Umbilical cord (tissue), 2 donors: Measurements from ENCODE around the gene SMOC2. TPM values are rescaled to one million over a fixed set of nuclear protein-coding genes. Genes with fewer than 3 reads are reported as not detected.
"Not testable (repeated sequence)": the region's sequence is repeated elsewhere in the genome, so short reads cannot be mapped to it uniquely, and the experiment has no call there.

ENCODE experiments used
- DNase-seq: peaks from one replicate; pipeline ENCODE4 v3.0.0-alpha.2; 2015; ENCODE audit warnings: low spot score
- total RNA-seq: library from RNA; depleted of rRNA; stranded (reverse); fragments of >200 nt; gene quantifications from one replicate; pipeline ENCODE4 v1.2.3, GENCODE V29; 2014; ENCODE audit warnings: low replicate concordance; ENCODE audit not compliant: insufficient read depth

Gene SMOC2
- total RNA-seq, 1 donor from 2014 or later, result 146 TPM

- no peak for DNase-seq
Observed at GRCh38 chr6:168649209-168649608, 208.2 kb downstream of the SMOC2 start.

GRCh38 chr6:168650671-168651111, 209.7 kb downstream of the SMOC2 start:
- DNase-seq, result no peak

- no peak for DNase-seq
Observed at GRCh38 chr6:168655462-168656152, 214.6 kb downstream of the SMOC2 start.

GRCh38 chr6:168658059-168658458, 217.1 kb downstream of the SMOC2 start:
- no peak for DNase-seq

- DNase-seq, result no peak
Observed at GRCh38 chr6:168660400-168660945, 219.5 kb downstream of the SMOC2 start.

DNA sequence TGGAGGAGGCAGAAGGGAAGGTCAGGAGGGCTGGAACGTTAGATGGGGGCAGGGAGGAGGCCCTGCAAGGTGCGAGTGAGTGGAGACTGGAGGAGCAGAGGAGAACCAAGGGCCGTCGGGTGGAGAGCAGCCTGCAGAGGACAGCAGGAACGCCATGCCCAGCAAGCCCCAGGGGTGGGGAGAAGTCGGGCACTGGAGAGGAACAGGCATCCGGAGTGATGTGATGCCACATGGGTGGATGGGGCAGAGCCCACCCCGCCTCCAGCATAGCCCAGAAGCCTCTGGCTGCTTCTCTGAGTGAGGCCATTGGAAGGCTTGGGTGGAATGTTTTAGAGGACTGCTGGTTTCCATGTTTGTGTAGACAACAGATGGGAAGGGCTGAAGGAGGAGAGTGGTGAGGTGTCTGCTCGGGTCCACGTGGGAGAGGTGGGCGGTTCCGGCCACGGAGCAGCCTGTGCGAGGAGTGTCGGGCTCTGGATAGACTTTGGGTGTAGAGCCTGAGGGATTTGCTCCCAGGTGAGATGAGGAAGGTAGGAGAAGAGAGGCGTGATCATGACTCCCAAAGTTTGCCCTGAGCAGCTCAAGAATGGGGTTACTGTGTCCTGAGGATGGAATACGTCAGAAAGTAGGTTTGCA, 221.4 kb downstream of the SMOC2 start:
- no peak for DNase-seq

DNA sequence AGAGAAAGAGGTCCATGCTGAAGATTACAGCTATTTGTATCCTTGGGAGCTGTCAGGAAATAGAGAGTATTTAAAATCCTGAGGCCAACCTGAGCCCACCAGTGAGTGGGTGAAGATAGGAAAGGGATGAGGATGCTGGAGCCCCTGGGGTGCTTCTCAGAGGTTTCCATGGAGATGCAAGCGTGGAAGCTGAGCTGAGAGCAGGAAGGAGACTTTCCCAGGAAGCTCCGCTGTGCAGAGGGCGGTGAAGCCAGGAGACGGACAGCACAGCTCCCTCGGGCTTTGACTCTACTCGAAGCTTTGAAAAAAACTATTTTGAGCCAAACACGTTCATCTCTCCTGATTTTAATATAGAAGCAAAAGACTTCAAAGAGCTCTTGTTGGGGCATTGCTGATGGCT, 222.1 kb downstream of the SMOC2 start:
- no peak for DNase-seq

DNA sequence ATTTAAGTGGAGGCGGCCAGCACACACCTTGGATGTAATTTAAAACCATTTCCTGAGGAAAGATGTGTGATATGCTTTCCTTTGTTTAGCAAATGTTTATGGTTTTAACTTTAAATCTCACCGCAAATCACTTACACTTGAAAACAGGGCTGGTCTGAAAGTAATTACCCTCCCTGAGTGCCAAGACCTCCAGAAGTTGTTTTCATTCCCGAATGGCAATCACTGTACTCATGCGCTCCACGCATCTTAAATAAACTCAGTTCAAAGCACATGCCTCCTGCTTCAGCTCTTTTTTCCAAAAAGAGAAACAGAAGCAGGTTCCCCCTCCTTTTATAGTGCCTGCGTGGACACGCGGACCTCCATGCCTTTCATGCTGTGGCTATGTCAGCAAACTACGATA, 224.0 kb downstream of the SMOC2 start:
- no peak for DNase-seq

DNA sequence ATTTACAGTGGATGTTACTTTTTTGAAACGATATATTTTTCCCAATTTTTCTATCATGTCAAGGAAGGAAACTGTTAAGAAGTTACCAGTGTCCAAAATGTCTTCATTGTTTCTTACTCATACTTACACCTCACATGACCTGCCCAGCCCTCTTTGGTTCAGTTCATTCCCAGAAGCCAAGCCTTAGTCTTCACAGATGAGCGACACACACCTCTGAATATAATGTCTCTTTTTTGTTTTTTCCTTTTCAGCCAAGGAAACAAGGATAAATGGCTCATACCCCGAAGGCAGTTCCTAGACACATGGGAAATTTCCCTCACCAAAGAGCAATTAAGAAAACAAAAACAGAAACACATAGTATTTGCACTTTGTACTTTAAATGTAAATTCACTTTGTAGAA, 225.2 kb downstream of the SMOC2 start:
- no peak for DNase-seq

- peak; percentile 39 for DNase-seq
Observed at GRCh38 chr6:168666699-168667427, 225.9 kb downstream of the SMOC2 start.

- DNase-seq, result no peak
Observed at GRCh38 chr6:168667428-168667805, 226.4 kb downstream of the SMOC2 start.

GRCh38 chr6:168670401-168670985, 229.5 kb downstream of the SMOC2 start:
- no peak for DNase-seq

GRCh38 chr6:168671028-168671862, 230.3 kb downstream of the SMOC2 start:
- DNase-seq, result no peak

DNA sequence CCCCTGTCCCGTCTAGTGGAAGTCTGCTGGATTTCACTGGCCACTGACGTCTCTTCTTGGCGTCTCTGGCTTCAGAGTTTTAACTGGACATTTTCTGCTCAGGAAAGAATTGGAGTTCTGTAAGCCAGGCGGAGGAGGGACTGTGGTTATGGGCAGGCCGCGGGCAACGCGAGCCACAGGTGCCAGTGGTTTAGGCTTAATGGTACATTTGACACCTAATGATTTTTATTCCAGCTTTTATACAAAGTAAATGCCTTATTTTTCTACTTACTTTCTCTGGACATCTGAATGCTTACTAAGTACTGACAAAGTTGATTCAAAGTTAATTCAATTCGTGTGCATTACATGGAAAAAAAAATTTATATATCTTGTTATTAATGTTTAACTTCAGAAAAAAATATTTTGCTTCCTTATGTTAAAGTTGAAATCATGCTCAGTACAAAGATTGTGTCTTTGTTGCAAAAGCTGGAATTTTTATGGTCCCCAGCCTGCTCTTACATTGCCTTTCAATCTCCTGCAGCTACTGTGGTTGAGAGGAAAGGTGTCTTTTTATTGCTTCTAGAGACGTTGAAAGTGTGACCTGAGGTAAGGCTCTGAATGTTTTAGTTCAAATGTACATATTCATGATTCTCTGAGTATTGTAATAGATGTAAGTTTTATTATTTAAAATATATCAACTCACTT, 231.0 kb downstream of the SMOC2 start:
- DNase-seq, result no peak

- no peak for DNase-seq
Observed at GRCh38 chr6:168674595-168674994, 233.6 kb downstream of the SMOC2 start.

- no peak for DNase-seq
Observed at GRCh38 chr6:168675375-168675774, 234.4 kb downstream of the SMOC2 start.

DNA sequence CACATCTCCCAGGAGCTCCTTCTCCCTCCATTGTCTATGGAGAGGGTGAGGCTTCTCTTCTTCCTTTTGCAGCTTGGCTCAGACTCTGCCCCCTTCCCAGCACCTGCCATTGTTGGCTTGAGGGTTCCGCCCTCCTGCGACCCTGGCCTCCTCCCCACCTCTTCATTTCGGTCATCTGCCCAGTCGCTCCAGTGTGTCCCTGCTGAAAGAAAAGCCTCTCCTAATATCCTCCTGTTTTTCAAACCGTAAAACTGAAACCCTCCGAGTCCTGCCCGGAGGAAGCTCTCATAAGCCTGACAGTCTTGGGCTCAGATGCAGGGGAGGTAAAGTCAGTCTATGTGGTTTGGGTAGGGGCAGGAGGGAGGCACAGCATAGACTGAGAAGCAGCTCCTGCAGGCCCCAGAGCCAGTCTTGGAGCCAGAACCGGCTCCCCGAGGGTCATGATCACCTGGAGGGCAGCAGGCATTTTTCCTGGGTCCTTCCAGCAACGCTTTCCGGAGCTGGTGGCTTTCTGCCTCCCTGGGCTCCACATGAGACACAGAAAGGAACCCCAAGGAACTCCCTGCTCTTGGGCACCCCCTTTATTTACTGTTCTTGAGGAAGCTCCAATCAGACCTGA, 235.1 kb downstream of the SMOC2 start:
- no peak for DNase-seq

DNA sequence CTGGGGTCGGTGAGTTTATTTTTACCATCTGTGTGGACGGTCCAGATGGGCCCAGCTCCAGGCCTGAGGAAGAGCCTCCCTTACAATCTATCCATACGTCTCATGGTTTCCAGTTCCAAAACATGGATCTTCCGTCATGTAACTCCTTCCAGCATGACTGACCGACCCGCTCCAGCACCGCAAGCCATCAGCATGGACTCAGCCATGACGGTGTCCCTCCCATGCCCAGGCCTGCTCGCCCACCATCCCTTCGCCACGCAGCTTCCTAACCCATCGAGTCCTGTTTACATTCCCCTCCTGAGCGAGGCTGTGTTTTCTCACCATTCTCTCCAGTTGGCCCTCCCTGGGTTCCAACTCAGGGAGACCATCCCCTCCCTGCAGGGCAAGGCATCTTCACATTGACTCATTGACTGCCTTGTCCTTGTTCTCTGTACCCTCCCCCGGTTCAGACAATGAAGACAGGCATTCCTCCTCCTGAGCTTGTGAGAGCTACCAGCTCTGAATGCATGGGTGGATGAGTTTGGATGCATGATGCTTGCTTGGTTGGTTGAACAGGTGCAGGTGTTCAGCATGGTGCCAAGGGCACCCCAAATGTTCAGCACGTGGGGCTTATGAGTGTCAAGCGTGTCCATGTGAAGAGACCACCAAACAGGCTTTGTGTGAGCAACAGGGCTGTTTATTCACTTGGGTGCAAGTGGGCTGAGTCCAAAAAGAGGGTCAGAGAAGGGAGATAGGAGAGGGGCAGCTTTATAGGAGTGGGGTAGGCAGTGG, 235.8 kb downstream of the SMOC2 start:
- no peak for DNase-seq

GRCh38 chr6:168677323-168677781, 236.4 kb downstream of the SMOC2 start:
- not testable (repeated sequence) for DNase-seq
